CD14-positive monocyte (primary cell): ENCODE results near the gene CPAMD8. TPM values are rescaled to one million over a fixed set of nuclear protein-coding genes. Genes with fewer than 3 reads are reported as not detected.
A peak's percentile ranks its signal among the peaks of the same experiment; 100 is the strongest.

ENCODE experiments used
- DNase-seq, 3 donors: peaks; one replicate each; pipeline ENCODE4 v3.0.0-alpha.2; 2011 to 2022
- H2AFZ ChIP-seq: 2 replicates; pipeline ENCODE4 v1.6.0; 2012; ENCODE audit warnings: mild to moderate bottlenecking, low read depth, low read length, inconsistent platforms; ENCODE audit not compliant: insufficient read depth, poor library complexity, severe bottlenecking
- H3K27ac ChIP-seq, 2 donors: 1 replicate in 1 of 2; 2 replicates in 1 of 2; pipeline ENCODE4 v1.5.1; 2012 to 2013; ENCODE audit warnings: low read length in 2 of 2, control low read depth in 1 of 2, inconsistent platforms in 1 of 2, low read depth in 1 of 2, mild to moderate bottlenecking in 1 of 2
- H3K27me3 ChIP-seq, 2 donors: one replicate each; pipeline versions ENCODE4 v1.6.0 to v1.6.1; 2011 to 2013; ENCODE audit warnings: low read length in 2 of 2; ENCODE audit not compliant: control insufficient read depth in 2 of 2, insufficient read depth in 2 of 2
- H3K36me3 ChIP-seq, 2 donors: replicated peaks in 1 of 2; 1 replicate in 1 of 2; 2 replicates in 1 of 2; pipeline versions ENCODE4 v1.5.1 to v1.6.1; 2012 to 2013; ENCODE audit warnings: low read length in 2 of 2, control low read depth in 1 of 2, inconsistent platforms in 1 of 2, mild to moderate bottlenecking in 1 of 2; ENCODE audit not compliant: insufficient read depth in 2 of 2, control insufficient read depth in 1 of 2
- H3K4me1 ChIP-seq, 2 donors: 1 replicate in 1 of 2; 2 replicates in 1 of 2; pipeline versions ENCODE4 v1.5.1 to v1.6.1; 2012 to 2013; ENCODE audit warnings: low read length in 2 of 2, control low read depth in 1 of 2, inconsistent platforms in 1 of 2, mild to moderate bottlenecking in 1 of 2, moderate library complexity in 1 of 2; ENCODE audit not compliant: insufficient read depth in 2 of 2, control insufficient read depth in 1 of 2
- H3K4me2 ChIP-seq: replicated peaks from 2 replicates; pipeline ENCODE3; 2012; ENCODE audit warnings: low read length, moderate library complexity, mild to moderate bottlenecking; ENCODE audit not compliant: poor library complexity, severe bottlenecking; ENCODE audit errors: extremely low read depth
- H3K4me3 ChIP-seq, 3 experiments: fragments of 200-600 bp in 1 of 3; sonication (generic) in 1 of 3; replicated peaks in 1 of 3; 1 replicate in 2 of 3; 2 replicates in 1 of 3; pipeline ENCODE4 v1.5.1; 2011 to 2013; ENCODE audit warnings: low read length in 3 of 3, mild to moderate bottlenecking in 3 of 3, control low read depth in 2 of 3, low read depth in 2 of 3, inconsistent platforms in 1 of 3, moderate library complexity in 1 of 3
- H3K79me2 ChIP-seq: 2 replicates; pipeline ENCODE4 v1.6.0; 2012; ENCODE audit warnings: mild to moderate bottlenecking, control low read depth, inconsistent platforms, low read length, moderate library complexity; ENCODE audit not compliant: insufficient read depth
- H3K9ac ChIP-seq: 2 replicates; pipeline ENCODE4 v1.6.0; 2017; ENCODE audit warnings: low read length, mild to moderate bottlenecking; ENCODE audit not compliant: insufficient read depth, poor library complexity, severe bottlenecking
- H3K9me3 ChIP-seq, 2 donors: replicated peaks in 1 of 2; 1 replicate in 1 of 2; 2 replicates in 1 of 2; pipeline versions ENCODE4 v1.5.1 to v1.6.1; 2012 to 2013; ENCODE audit warnings: low read length in 2 of 2, control low read depth in 1 of 2; ENCODE audit not compliant: control insufficient read depth in 1 of 2, insufficient read depth in 1 of 2
- H4K20me1 ChIP-seq: 2 replicates; pipeline ENCODE4 v1.6.0; 2012; ENCODE audit warnings: mild to moderate bottlenecking, low read length, control low read depth, moderate library complexity; ENCODE audit not compliant: insufficient read depth
- H3K27ac Mint-ChIP-seq, 7 donors: one replicate each; pipeline ENCODE4 v1.8.0; 2020; ENCODE audit warnings: mild to moderate bottlenecking in 7 of 7, mixed read lengths in 7 of 7, moderate library complexity in 6 of 7, inconsistent platforms in 2 of 7
- H3K27me3 Mint-ChIP-seq, 3 donors: one replicate each; pipeline ENCODE4 v1.8.0; 2021 to 2022; ENCODE audit warnings: low read depth in 3 of 3, mild to moderate bottlenecking in 3 of 3, mixed read lengths in 3 of 3, moderate library complexity in 3 of 3, inconsistent platforms in 1 of 3
- H3K36me3 Mint-ChIP-seq, 2 donors: one replicate each; pipeline ENCODE4 v1.8.0; 2020; ENCODE audit warnings: mixed read lengths in 2 of 2, inconsistent platforms in 1 of 2, mild to moderate bottlenecking in 1 of 2
- H3K4me1 Mint-ChIP-seq: one replicate; pipeline ENCODE4 v1.8.0; 2020; ENCODE audit warnings: mild to moderate bottlenecking, mixed read lengths
- H3K4me3 Mint-ChIP-seq, 2 donors: one replicate each; pipeline ENCODE4 v1.8.0; 2020; ENCODE audit warnings: mild to moderate bottlenecking in 2 of 2, mixed read lengths in 2 of 2, moderate library complexity in 1 of 2
- H3K9me3 Mint-ChIP-seq, 7 donors: one replicate each; pipeline ENCODE4 v1.8.0; 2020 to 2022; ENCODE audit warnings: mixed read lengths in 7 of 7, mild to moderate bottlenecking in 6 of 7, moderate library complexity in 6 of 7, inconsistent platforms in 2 of 7
- CTCF ChIP-seq: fragments of 200-600 bp; IDR thresholded peaks from one replicate; pipeline ENCODE4 v1.8.0; 2022; ENCODE audit warnings: antibody characterized with exemption, mild to moderate bottlenecking
- WGBS: methylation state at CpG from one replicate; pipeline ENCODE4 v1.1.5; 2013; ENCODE audit warnings: missing lambda C conversion rate; ENCODE audit not compliant: insufficient coverage; 5-methylcytosine and 5-hydroxymethylcytosine counted together
- intact Hi-C, 2 donors: fragments of 100-400 bp; cut with micrococcal nuclease; formaldehyde crosslinking; loops; one replicate each; pipeline versions ENCODE4 v1.15.0 to v1.15.1; 2023
- polyA plus RNA-seq, 3 donors: library from polyadenylated mRNA; depleted of rRNA in 1 of 3; unstranded in 2 of 3; stranded (reverse) in 1 of 3; fragments of 300-500 nt in 2 of 3; fragments of >200 nt in 1 of 3; fragmentation: Illumina TruSeq in 2 of 3; gene quantifications; 1 replicate in 2 of 3; 2 replicates in 1 of 3; pipeline ENCODE4 v1.2.3, GENCODE V29; 2012 to 2021

The CPAMD8 gene
- polyA plus RNA-seq, 3 donors = 5.1 to 53.4 (median 5.4) TPM

GRCh38 chr19:16952046-16952445, 74.6 kb downstream of the CPAMD8 start:
- Histone ChIP-seq H3K9me3 (no peaks in the 10 kb centered on the region), H3K4me1 (peaks cover 53 to 61% of the 10 kb centered on the region in 2 donors), H3K36me3 (no peaks in the 10 kb centered on the region), H2AFZ (no peak overlapping the region), H3K9ac (no peak overlapping the region), H3K79me2 (no peaks in the 10 kb centered on the region), H3K4me3 (no peak overlapping the region), H3K27me3 (no peaks in the 10 kb centered on the region), H3K27ac (peak overlapping the region in 1 of 2 donors; percentile 23), H3K4me2 (no peak overlapping the region), H4K20me1 (no peaks in the 10 kb centered on the region)
- Mint-ChIP-seq H3K36me3 (peaks cover 3 to 14% of the 10 kb centered on the region in 2 donors), H3K27ac (peak overlapping the region in 1 of 7 donors; percentile 68), H3K9me3 (peaks cover 0 to 2% (median 0%) of the 10 kb centered on the region in 7 donors), H3K27me3 (peaks cover 0 to 4% (median 2%) of the 10 kb centered on the region in 3 donors), H3K4me3 (no peak overlapping the region), H3K4me1 (peaks cover 53% of the 10 kb centered on the region)
- over 99% methylated on average over 9 of the region's 9 CpGs for WGBS
- DNase-seq = no peak
- intact Hi-C loops = no loop called here
- no peak for TF ChIP-seq CTCF

GRCh38 chr19:16951529-16951928, 75.1 kb downstream of the CPAMD8 start:
- Mint-ChIP-seq H3K4me3 (no peak overlapping the region), H3K27me3 (peaks cover 0 to 7% (median 2%) of the 10 kb centered on the region in 3 donors), H3K36me3 (peaks cover 3 to 14% of the 10 kb centered on the region in 2 donors), H3K27ac (peak overlapping the region in 2 of 7 donors; percentile 50 to 68), H3K9me3 (peaks cover 0 to 2% (median 1%) of the 10 kb centered on the region in 7 donors), H3K4me1 (peaks cover 48% of the 10 kb centered on the region)
- no peak for TF ChIP-seq CTCF
- Histone ChIP-seq H3K27ac (peak overlapping the region in 1 of 2 donors; percentile 23), H3K4me2 (no peak overlapping the region), H3K9me3 (no peaks in the 10 kb centered on the region), H3K36me3 (no peaks in the 10 kb centered on the region), H3K4me1 (peaks cover 48 to 56% of the 10 kb centered on the region in 2 donors), H2AFZ (no peak overlapping the region), H4K20me1 (no peaks in the 10 kb centered on the region), H3K79me2 (no peaks in the 10 kb centered on the region), H3K9ac (no peak overlapping the region), H3K27me3 (no peaks in the 10 kb centered on the region), H3K4me3 (no peak overlapping the region)
- 100% methylated on average over 4 of the region's 6 CpGs for WGBS
- intact Hi-C loops = no loop called here
- no peak for DNase-seq
